ENCODE results near the gene ANKRD44. TPM values are rescaled to one million over a fixed set of nuclear protein-coding genes. Genes with fewer than 3 reads are reported as not detected.

Gene ANKRD44
- total RNA-seq, 4 donors from 2014 or later: 1.8 to 6.3 (median 3.0) TPM

- intact Hi-C loops (cut with DNase I; ENCODE audit: low total_unique reads): no loop called here
- ATAC-seq: no peak
Observed at GRCh38 chr2:197159661-197160211, 150.8 kb downstream of the ANKRD44 start.

GRCh38 chr2:197158591-197159550 is 151.7 kb downstream of the ANKRD44 start:
- H3K4me1 ChIP-seq: no peaks in the 10 kb centered on the region
- H3K4me3 ChIP-seq: no peak overlapping the region
- no peak for DNase-seq
- no peak overlapping the region for H3K27ac ChIP-seq
- in situ Hi-C loops (cut with MboI; ENCODE audit: low sequenced_read_pairs in 4 of 4) (no loop called here), intact Hi-C loops (cut with DNase I; ENCODE audit: low total_unique reads) (no loop called here)
- no peak for TF ChIP-seq POLR2A (IDR thresholded peaks at IDR 0.05)
- no peak for TF ChIP-seq CTCF (IDR thresholded peaks at IDR 0.05 in 4 of 5, conservative IDR thresholded peaks at IDR 0.05 in 1 of 5)
- no peaks in the 10 kb centered on the region for H3K9me3 ChIP-seq
- no peaks in the 10 kb centered on the region for H3K27me3 ChIP-seq
- H3K36me3 ChIP-seq: no peaks in the 10 kb centered on the region
- ATAC-seq: no peak

More at GRCh38 chr2:197159661-197160211, 150.8 kb downstream of the ANKRD44 start:
- H3K27me3 ChIP-seq: no peaks in the 10 kb centered on the region
- no peak overlapping the region for H3K27ac ChIP-seq
- H3K36me3 ChIP-seq: no peaks in the 10 kb centered on the region
- H3K4me1 ChIP-seq: no peaks in the 10 kb centered on the region
- in situ Hi-C loops (cut with MboI; ENCODE audit: low sequenced_read_pairs in 4 of 4): no loop called here
- no peak for DNase-seq
- no peak for TF ChIP-seq CTCF (IDR thresholded peaks at IDR 0.05 in 4 of 5, conservative IDR thresholded peaks at IDR 0.05 in 1 of 5)
- no peak for TF ChIP-seq POLR2A (IDR thresholded peaks at IDR 0.05)
- H3K4me3 ChIP-seq: no peak overlapping the region
- H3K9me3 ChIP-seq: no peaks in the 10 kb centered on the region

- no peak for DNase-seq
- Histone ChIP-seq H3K4me3 (no peak overlapping the region), H3K27ac (no peak overlapping the region), H3K4me1 (no peaks in the 10 kb centered on the region), H3K9me3 (no peaks in the 10 kb centered on the region), H3K36me3 (no peaks in the 10 kb centered on the region), H3K27me3 (no peaks in the 10 kb centered on the region)
- TF ChIP-seq POLR2A (IDR thresholded peaks at IDR 0.05): no peak
- in situ Hi-C loops (cut with MboI; ENCODE audit: low sequenced_read_pairs in 4 of 4) (no loop called here), intact Hi-C loops (cut with DNase I; ENCODE audit: low total_unique reads) (no loop called here)
- no peak for ATAC-seq
Observed at GRCh38 chr2:197157879-197158537, 152.6 kb downstream of the ANKRD44 start.

GRCh38 chr2:197156771-197157170 is 153.8 kb downstream of the ANKRD44 start:
- no peak for DNase-seq
- Histone ChIP-seq H3K4me3 (no peak overlapping the region), H3K27ac (no peak overlapping the region), H3K27me3 (no peaks in the 10 kb centered on the region), H3K4me1 (no peaks in the 10 kb centered on the region), H3K9me3 (no peaks in the 10 kb centered on the region), H3K36me3 (no peaks in the 10 kb centered on the region)
- intact Hi-C loops (cut with DNase I; ENCODE audit: low total_unique reads): no loop called here
- no peak for ATAC-seq
- in situ Hi-C loops (cut with MboI; ENCODE audit: low sequenced_read_pairs in 4 of 4): no loop called here
- TF ChIP-seq POLR2A (IDR thresholded peaks at IDR 0.05) (no peak), CTCF (IDR thresholded peaks at IDR 0.05 in 4 of 5, conservative IDR thresholded peaks at IDR 0.05 in 1 of 5) (no peak)

Measured in gastrocnemius medialis (tissue), 4 donors.